Central memory CD8-positive, alpha-beta T cell (primary cell): ENCODE measurements around the gene STRAP.
"Not testable (repeated sequence)": the region's sequence is repeated elsewhere in the genome, so short reads cannot be mapped to it uniquely, and the experiment has no call there.

Experiments
- ATAC-seq: fragments of 150-1000 bp; cut with Tn5 transposase; replicated peaks from 2 replicates; pipeline ENCODE4 v1.10.0; 2022; ENCODE audit warnings: mild to moderate bottlenecking, moderate FRiP score, moderate number of reproducible peaks; ENCODE audit not compliant: poor library complexity, severe bottlenecking; ENCODE audit errors: extremely low read depth
- DNase-seq, 2 donors: peaks; one replicate each; pipeline ENCODE4 v3.0.0; 2021; ENCODE audit warnings: low spot score in 2 of 2
- H3K27ac Mint-ChIP-seq: one replicate; pipeline ENCODE4 v1.8.0; 2022; ENCODE audit warnings: low read depth, mild to moderate bottlenecking, moderate library complexity, mixed read lengths
- H3K27me3 Mint-ChIP-seq: one replicate; pipeline ENCODE4 v1.8.0; 2022; ENCODE audit warnings: mixed read lengths
- H3K36me3 Mint-ChIP-seq: one replicate; pipeline ENCODE4 v1.8.0; 2022; ENCODE audit warnings: mild to moderate bottlenecking, moderate library complexity, mixed read lengths; ENCODE audit not compliant: insufficient read depth
- H3K4me1 Mint-ChIP-seq: one replicate; pipeline ENCODE4 v1.8.0; 2022; ENCODE audit warnings: mixed read lengths
- H3K4me3 Mint-ChIP-seq: one replicate; pipeline ENCODE4 v1.8.0; 2022; ENCODE audit warnings: mild to moderate bottlenecking, moderate library complexity, mixed read lengths
- H3K9me3 Mint-ChIP-seq: one replicate; pipeline ENCODE4 v1.8.0; 2022; ENCODE audit warnings: mixed read lengths

STRAP gene

DNA sequence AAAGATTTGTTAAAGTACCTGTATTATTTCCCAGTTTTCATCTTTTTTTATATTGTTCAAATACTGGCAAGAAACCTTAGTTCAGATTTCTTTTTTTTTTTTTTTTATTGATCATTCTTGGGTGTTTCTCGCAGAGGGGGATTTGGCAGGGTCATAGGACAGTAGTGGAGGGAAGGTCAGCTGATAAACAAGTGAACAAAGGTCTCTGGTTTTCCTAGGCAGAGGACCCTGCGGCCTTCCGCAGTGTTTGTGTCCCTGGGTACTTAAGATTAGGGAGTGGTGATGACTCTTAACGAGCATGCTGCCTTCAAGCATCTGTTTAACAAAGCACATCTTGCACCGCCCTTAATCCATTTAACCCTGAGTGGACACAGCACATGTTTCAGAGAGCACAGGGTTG lies 29.7 kb downstream of the STRAP start:
- H3K9me3 Mint-ChIP-seq, ATAC-seq, H3K27me3 Mint-ChIP-seq, H3K36me3 Mint-ChIP-seq, DNase-seq: not testable (repeated sequence)
- H3K4me3 Mint-ChIP-seq, result peak overlapping the region; percentile 87
- H3K27ac Mint-ChIP-seq, result peak overlapping the region; percentile 78
- peaks cover 13% of the 10 kb centered on the region for H3K4me1 Mint-ChIP-seq

DNA sequence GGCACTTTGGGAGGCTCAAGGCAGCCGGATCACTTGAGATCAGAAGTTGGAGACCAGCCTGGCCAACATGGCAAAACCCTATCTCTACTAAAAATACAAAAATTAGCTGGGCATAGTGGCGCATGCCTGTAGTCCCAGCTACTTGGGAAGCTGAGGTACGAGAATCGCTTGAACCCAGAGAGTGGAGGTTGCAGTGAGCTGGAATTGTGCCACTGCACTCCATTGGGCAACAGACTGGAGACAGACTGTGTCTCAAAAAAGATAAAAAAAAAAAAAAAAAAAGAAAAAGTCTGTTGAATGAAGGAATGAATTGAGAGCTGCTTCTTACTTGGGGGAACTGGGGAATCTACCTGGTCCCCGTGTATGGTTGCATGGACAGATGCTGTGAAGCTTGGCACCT lies 31.9 kb downstream of the STRAP start:
- DNase-seq, ATAC-seq, H3K36me3 Mint-ChIP-seq, H3K27ac Mint-ChIP-seq, H3K27me3 Mint-ChIP-seq, H3K9me3 Mint-ChIP-seq, H3K4me3 Mint-ChIP-seq: not testable (repeated sequence)
- H3K4me1 Mint-ChIP-seq, result peaks cover 13% of the 10 kb centered on the region

DNA sequence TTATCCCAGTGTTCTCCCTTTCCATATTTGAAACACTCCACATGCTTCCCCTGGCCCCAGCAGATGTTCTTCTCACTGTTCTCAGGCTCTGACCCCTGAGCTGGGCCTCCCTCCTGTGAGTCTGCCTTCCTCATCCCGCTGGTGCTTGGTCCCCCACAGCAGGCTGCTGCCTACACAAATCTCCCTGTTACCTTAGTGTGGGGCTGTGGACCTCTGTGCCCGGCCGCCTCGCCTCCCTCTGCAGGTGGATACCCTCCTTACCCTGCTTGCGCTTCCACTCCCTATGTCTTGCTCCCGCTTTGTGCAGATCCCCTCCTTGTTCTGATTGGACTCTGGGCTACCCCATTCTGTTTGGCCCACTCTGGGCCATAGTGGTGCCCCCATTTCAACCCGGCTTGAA lies 35.9 kb downstream of the STRAP start:
- Mint-ChIP-seq H3K4me3 (no peak overlapping the region), H3K36me3 (no peaks in the 10 kb centered on the region), H3K27me3 (no peaks in the 10 kb centered on the region), H3K4me1 (peaks cover 5% of the 10 kb centered on the region), H3K27ac (peak overlapping the region; percentile 17), H3K9me3 (no peaks in the 10 kb centered on the region)
- ATAC-seq, result no peak
- no peak for DNase-seq

DNA sequence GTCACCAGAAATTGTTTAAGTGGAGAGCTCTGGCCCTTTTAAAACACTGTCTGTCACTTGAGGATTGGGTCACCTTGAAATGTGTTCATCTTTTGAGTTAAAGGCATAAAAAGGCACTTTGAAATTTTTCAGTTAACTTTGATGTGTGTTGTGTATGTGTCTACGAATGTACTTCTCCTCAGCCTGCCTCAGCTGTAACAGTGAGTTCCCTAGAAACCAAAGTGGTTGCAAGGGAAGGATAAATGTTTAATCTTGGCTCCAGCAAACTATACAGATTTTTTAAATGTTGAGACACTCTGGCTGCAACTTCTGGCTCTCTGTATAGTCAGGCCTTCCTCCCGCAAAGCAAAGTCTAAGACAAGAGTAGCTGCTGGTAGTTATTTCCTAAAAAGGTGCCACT lies 37.2 kb downstream of the STRAP start:
- DNase-seq, result no peak
- Mint-ChIP-seq H3K27me3 (no peaks in the 10 kb centered on the region), H3K36me3 (peaks cover 2% of the 10 kb centered on the region), H3K9me3 (no peaks in the 10 kb centered on the region), H3K4me1 (peaks cover 10% of the 10 kb centered on the region), H3K4me3 (no peak overlapping the region), H3K27ac (no peak overlapping the region)
- ATAC-seq, result no peak

DNA sequence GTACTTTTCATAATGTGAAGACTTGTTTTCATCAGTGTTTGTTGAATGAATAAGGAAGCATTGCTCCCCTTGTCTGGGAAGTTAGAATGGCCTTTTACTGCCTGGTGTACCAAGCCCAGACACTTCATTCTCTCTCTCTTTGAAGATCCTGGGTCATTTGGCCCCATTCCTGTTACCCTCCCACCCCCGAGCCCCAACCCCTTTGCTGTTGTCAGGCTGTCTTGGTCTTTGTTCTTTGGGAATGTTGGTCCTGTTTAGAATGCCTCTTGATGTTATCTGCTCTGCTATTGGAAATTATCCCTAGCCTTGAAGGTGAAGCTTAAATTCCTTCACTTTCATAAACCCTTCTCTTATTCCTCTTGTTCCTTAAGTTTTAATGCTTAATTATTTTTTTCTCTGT lies 42.8 kb downstream of the STRAP start:
- Mint-ChIP-seq H3K27ac (no peak overlapping the region), H3K9me3 (no peaks in the 10 kb centered on the region), H3K27me3 (no peaks in the 10 kb centered on the region), H3K4me1 (peaks cover 10% of the 10 kb centered on the region), H3K36me3 (peaks cover 4% of the 10 kb centered on the region), H3K4me3 (no peak overlapping the region)
- DNase-seq, result no peak
- no peak for ATAC-seq

DNA sequence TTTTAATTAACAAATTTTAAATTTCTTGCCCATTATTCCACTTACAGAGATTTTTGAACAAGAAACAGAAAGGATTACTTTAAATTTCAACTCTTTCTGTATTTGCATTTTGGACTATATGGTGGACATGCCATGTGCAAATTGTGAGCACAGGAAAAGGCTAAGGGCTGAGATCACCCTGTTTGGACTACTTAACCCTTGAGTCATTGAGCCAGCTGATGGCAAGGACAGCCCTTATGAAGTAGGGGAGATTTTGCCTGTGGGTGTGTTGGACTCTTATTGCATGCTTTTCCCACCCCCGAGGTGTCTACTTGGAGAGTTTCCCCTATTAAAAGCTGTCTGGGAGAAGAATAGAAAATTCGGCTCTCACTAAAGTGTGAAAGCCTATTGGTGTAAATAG lies 46.2 kb downstream of the STRAP start:
- Mint-ChIP-seq H3K9me3 (no peaks in the 10 kb centered on the region), H3K27me3 (no peaks in the 10 kb centered on the region), H3K27ac (no peak overlapping the region), H3K4me1 (peaks cover 5% of the 10 kb centered on the region), H3K36me3 (peaks cover 4% of the 10 kb centered on the region), H3K4me3 (no peak overlapping the region)
- DNase-seq, result no peak
- ATAC-seq, result no peak

DNA sequence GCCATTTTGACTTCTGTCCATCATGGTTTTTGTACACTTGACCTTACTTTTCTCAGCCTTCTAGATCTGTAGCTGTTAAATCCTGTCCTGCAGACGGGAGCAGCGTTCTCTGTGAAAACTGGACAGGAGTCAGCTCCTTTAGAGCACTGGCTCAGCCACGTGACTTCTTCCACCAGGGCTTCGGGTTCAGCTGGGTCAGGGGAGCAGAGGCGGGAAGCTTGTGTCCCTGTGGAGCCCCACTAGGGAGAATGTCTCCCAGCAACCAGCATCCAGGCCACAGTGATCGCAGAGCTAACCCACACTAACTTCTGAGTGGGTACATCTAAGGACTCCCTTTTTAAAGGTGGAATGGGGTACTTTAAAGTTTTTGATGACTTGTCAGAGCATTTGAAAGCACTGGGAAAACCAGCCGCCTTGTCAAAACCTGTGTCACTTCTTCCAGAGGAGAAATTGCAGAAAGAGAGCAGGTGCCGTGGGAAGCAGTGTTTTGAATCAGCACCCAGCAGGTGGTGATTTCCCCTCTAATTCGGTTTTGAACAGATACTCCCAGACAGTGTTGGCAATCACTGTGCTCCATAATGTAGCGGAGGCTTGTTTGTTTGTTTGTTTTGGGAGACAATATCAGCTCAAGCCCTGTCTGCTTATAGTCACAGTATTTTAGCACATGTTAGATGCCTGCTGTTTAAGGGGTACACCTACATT lies 46.8 kb downstream of the STRAP start:
- H3K9me3 Mint-ChIP-seq, result no peaks in the 10 kb centered on the region
- no peaks in the 10 kb centered on the region for H3K4me1 Mint-ChIP-seq
- H3K27me3 Mint-ChIP-seq, result no peaks in the 10 kb centered on the region
- H3K36me3 Mint-ChIP-seq, result peaks cover 2% of the 10 kb centered on the region
- no peak for DNase-seq
- ATAC-seq, result no peak
- no peak overlapping the region for H3K27ac Mint-ChIP-seq
- no peak overlapping the region for H3K4me3 Mint-ChIP-seq

DNA sequence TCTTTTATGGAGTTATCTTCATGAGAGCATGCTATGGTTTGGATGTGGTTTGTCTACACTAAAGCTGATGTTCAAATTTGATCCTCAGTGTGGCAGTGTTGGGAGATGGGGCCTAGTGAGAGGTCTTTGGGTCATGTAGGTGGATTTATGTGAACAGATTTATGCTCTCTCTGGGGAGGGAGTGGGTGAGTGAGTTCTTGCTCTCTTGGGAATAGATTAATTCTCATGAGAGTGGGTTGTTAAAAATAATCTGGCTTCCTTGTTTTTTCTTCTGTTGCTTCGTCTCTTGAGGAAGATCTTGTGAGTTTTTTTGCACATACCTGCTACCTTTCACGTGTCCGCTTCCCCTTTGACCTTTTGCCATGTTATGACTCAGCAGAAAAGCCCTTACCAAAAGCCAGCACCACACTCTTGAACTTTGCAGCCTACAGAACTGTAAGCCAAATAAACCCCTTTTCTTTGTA lies 49.4 kb downstream of the STRAP start:
- ATAC-seq (no peak), DNase-seq (no peak)
- no peak overlapping the region for H3K27ac Mint-ChIP-seq
- H3K9me3 Mint-ChIP-seq, result no peaks in the 10 kb centered on the region
- H3K4me3 Mint-ChIP-seq, result no peak overlapping the region
- H3K27me3 Mint-ChIP-seq, result no peaks in the 10 kb centered on the region
- peaks cover 2% of the 10 kb centered on the region for H3K4me1 Mint-ChIP-seq
- peaks cover 2% of the 10 kb centered on the region for H3K36me3 Mint-ChIP-seq

DNA sequence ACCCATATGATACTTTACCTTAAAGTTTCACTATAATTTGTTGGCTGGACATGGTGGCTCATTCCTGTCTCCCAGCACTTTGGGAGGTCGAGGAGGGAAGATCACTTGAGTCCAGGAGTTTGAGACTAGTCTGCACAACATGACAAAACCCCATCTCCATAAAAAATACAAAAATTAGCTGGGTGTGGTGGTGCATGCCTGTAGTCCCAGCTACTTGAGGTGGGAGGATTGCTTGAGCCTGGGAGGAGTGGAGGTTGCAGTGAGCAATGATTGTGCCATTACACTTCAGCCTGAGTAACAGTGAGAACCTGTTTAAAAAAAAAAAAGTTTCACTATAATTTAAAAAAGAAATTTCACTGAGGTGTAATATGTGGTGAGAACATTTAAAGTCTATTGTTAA lies 50.1 kb downstream of the STRAP start:
- ATAC-seq, result no peak
- Mint-ChIP-seq H3K27ac (no peak overlapping the region), H3K4me1 (peaks cover 6% of the 10 kb centered on the region), H3K36me3 (peaks cover 2% of the 10 kb centered on the region), H3K9me3 (no peaks in the 10 kb centered on the region), H3K4me3 (no peak overlapping the region), H3K27me3 (no peaks in the 10 kb centered on the region)
- no peak for DNase-seq

DNA sequence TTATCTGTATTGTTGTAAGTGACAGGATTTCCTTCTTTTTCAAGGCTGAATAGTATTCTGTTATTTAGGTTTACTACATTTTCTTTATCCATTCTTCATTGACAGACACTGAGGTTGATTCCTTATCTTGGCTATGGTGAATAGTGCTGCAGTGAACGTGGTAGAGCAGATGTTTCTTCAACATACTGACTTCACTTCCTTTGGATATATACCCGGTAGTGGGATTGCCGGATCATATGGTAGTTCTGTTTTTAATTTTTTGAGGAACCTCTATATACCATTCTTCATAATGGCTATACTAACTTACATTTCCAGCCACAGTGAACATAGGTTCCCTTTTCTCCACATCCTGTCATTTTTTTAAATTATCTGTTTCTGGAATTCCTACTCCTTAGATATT lies 50.8 kb downstream of the STRAP start:
- Mint-ChIP-seq H3K27ac (no peak overlapping the region), H3K9me3 (no peaks in the 10 kb centered on the region), H3K4me1 (peaks cover 6% of the 10 kb centered on the region), H3K36me3 (peaks cover 2% of the 10 kb centered on the region), H3K4me3 (no peak overlapping the region), H3K27me3 (no peaks in the 10 kb centered on the region)
- ATAC-seq (no peak), DNase-seq (no peak)

DNA sequence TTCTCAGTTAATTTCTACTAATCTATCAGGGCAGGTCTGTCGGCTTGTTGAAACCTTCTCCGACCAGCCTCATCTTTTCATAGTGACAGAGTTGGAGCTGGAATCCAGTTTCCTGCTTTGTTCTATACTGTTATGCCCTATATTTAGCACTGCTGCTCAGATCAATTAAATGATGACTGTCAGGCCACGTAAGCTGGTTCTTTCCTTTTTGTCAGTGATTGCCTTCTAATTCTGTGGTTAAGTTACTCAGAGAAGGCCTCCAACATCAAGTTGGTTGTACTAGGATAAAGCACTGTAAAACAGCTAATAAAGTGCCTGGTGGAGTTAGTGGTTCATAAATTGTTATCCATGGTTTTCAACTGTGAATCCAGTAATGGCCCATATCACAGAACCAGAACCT lies 51.6 kb downstream of the STRAP start:
- ATAC-seq (no peak), DNase-seq (no peak)
- H3K4me1 Mint-ChIP-seq, result peaks cover 6% of the 10 kb centered on the region
- peaks cover 1% of the 10 kb centered on the region for H3K9me3 Mint-ChIP-seq
- H3K27me3 Mint-ChIP-seq, result no peaks in the 10 kb centered on the region
- H3K4me3 Mint-ChIP-seq, result no peak overlapping the region
- peaks cover 1% of the 10 kb centered on the region for H3K36me3 Mint-ChIP-seq
- no peak overlapping the region for H3K27ac Mint-ChIP-seq

DNA sequence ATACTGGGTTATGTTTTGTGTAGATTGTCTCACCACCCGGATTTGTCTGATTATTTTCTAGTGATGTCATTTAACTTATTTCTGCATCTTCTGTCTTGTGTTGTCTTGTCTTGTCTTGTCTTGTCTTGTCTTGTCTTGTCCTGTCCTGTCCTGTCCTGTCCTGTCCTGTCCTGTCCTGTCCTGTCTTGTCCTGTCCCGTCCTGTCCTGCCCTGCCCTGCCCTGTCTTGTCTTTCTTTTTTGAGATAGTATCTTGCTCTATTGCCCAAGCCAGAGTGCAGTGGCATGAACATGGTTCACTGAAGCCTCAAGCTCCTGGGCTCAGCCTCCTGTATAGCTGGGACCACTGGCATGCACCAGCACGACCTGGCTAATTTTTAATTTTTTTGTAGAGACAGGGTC lies 54.6 kb downstream of the STRAP start:
- no peak for ATAC-seq

DNA sequence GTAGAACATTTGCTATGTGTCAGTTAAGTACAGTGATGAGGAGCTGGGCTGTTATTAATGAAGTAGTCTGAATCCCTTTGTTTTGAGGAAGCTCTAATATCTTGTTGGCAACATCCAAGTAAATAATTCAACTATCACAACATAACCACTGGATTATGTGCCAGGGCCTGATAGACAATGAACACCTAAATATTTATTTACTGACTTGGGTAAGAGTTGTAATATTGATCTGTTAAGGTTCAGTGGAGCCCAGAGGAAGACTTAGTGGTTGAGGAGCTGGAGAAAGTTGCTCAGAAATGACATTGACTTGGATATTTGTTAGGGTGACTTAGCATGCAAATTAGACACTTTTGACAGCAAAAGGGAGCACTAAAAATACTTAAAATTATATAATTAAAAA lies 55.7 kb downstream of the STRAP start:
- peaks cover 12% of the 10 kb centered on the region for H3K4me1 Mint-ChIP-seq
- ATAC-seq (no peak), DNase-seq (no peak)
- no peaks in the 10 kb centered on the region for H3K36me3 Mint-ChIP-seq
- no peak overlapping the region for H3K27ac Mint-ChIP-seq
- peaks cover 6% of the 10 kb centered on the region for H3K9me3 Mint-ChIP-seq
- H3K4me3 Mint-ChIP-seq, result no peak overlapping the region
- H3K27me3 Mint-ChIP-seq, result no peaks in the 10 kb centered on the region

More for the DNA sequence above, 54.6 kb downstream of the STRAP start:
- Mint-ChIP-seq H3K27me3 (no peaks in the 10 kb centered on the region), H3K4me3 (no peak overlapping the region), H3K4me1 (peaks cover 6% of the 10 kb centered on the region), H3K9me3 (peaks cover 6% of the 10 kb centered on the region), H3K27ac (no peak overlapping the region), H3K36me3 (no peaks in the 10 kb centered on the region)
- DNase-seq, result no peak
